GM19452 (cell line): ENCODE measurements around the gene IPO13.
A peak's percentile ranks its signal among the peaks of the same experiment; 100 is the strongest.

Experiments
- ATAC-seq: cut with Tn5 transposase; IDR thresholded peaks from one replicate; pipeline ENCODE4 v1.9.1; 2021; ENCODE audit not compliant: unreplicated experiment

IPO13 gene

DNA sequence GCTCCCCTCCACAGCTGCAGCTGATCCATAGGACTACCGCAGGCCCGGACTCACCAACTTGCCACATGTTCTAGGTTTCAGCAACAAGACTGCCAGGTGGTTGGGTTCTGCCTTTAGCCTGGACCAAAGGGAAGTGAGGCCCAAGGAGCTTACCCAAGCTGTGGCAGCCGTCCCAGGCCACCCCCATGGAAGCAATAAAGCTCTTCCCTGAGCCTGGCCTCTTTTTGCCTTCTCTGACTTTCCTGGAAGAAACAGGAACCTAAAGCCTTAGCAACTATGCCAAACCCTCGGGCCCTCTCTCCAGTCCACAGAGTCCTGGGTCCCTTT is 15.8 kb upstream of the IPO13 start:
- no peak for ATAC-seq

DNA sequence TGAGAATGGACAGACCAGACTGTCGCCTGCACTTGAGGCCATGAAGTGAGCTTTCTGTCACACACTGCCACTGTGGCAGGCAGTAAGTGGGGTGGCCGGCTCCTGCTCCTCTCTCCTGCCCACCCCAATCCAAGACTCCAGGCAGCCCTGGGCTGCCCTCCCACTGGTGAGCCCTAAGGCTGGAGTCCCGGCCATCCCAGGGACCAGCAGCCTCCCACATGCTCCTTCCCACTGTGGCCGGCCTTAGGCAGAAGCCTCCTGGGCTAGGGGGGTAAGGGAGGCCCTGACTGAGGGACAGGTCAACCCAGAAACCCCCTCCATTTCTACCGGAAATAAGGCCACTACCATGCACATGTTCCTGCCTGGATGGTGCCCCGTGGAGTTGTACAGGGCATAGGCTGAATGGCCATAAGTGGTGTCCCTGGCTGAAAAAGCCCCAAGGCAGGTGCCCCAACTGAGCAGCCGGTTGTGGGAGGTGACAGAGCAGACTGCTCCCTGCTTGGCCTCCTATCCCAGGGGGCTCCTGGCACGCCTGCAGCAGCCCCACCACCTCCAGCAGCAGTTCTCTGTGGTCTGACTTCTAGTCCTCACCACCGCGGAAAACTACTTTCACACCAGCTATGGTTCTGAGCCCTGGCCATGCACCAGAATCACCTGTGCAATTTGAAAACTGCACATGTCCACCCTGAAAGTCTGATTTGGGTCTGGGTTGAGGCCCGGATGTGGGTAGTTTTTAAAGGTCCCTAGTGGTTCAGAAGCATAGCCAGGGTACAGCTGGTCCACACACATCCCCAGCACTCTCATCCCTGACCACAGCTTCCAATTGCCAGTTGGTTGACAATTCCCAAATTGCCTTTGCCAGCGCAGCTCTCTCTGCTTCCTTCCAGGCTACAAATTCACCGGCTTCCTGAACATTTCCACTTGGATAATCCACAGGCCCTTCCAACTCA is 14.8 kb upstream of the IPO13 start:
- no peak for ATAC-seq

DNA sequence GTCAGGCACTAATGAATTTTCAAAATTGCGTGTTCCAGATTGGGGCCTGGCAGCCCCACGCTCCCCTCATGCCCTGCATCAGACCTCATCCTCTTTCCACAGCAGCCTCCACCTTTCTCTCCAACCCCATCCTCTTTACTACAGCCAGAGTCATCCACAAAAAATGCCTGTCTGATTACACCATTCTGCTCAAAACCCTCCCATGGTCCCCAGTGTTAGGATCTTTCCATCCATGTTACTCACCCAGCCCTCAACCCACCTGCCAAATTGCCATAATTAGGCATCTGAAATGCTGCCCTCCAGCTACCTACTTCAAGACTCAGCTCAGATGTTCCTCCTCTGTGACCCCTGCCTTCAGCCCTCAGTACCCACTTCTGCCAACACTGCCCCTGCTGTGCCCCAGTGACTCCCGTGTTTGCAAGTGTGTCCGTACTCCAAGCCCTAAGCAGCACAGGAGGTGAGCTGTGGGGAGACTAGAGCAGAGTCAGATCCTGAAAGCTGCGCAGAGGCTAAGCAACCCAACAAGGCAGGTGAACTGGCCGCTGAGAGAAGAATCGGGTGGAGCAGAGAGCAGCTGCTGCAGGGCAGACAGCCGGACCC is 13.9 kb upstream of the IPO13 start:
- ATAC-seq: no peak

DNA sequence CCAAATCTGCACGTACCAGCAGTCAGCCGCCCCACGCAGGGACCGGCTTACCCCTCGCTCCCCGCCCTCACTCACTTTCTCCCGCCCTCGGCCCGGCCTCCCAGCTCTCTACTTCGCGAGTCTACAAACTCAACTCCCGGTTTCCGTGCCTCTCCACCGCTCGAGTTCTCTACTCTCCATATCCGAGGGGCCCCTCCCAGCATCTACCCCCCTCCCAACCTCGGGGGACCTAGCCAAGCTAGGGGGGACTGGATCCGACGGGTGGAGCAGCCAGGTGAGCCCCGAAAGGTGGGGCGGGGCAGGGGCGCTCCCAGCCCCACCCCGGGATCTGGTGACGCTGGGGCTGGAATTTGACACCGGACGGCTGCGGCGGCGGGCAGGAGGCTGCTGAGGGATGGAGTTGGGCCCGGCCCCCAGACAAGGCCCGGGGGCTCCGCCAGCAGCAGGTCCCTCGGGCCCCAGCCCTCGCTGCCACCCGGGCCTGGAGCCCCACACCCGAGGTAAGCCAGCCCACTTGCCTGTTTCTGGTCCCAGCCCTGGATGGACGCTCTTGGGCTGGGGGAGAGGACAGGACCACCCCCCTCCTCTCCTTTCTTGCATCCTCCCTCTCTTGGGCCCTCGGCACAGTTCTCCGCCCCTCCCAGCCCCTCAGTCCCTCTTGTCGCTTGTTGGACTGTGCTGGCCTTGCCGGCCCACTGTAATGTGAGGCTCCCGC is 13.2 kb upstream of the IPO13 start, which contains the start of gene ARTN:
Gene ARTN (plus strand): TSS at position 416 of the 715 bp plus-strand sequence. CDS start 1,856 bp downstream, outside the sequence.
- no peak for ATAC-seq

DNA sequence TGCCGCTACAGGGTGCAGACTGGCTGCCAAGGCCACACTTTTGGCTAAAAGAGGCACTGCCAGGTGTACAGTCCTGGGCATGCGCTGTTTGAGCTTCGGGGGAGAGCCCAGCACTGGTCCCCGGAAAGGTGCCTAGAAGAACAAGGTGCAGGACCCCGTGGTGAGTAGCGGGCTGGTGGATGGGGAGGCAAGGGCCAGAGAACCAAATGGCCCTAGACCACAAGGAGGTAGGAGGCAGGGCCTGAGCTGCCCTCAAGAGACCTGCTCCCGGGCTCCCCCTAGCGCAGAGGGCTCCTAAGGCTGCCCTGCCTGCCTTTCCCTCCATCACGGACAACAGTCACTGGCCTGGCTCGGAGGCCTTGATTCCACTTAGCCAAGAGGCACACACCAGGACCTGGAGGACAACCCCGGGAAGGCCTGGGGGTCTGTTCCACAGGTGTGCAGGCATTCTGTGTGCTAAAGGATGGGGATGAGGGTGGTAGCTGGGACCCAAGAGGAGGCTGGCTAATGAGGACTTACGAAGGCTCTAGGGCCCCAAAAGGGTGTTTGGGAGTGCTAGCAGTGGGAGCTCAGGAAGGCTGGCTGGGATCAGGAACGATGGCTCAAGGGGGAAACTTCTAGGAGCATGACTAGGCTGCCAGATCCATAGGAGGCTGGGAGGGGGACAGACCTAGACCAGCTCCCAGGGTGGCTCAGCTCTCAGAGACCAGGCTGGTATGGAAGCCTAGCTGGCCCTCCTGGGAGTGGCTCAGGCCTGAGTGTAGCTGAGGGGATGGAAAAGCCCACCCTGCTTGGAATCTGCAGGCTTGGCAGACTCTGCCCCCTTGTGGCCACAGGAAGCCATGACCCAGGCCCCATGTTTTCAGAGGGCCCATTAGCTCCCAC is 12.4 kb upstream of the IPO13 start:
- ATAC-seq: no peak

DNA sequence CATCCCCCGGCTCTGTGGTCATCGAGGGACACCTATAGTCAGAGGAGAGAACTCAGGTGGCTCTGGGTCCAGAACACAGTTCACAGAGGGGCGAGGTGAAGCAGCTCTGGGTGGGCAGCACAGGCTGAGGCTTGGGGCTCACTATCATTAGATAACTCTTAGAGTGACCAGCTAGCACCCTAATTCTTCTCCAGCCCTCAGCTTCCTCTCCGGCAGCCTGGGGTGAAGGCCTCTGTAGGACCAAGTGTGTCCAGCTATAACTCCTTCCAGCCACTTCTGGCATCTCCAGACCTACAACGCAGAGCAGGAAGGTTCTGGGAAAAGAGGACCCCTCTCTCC is 11.8 kb upstream of the IPO13 start:
- no peak for ATAC-seq

DNA sequence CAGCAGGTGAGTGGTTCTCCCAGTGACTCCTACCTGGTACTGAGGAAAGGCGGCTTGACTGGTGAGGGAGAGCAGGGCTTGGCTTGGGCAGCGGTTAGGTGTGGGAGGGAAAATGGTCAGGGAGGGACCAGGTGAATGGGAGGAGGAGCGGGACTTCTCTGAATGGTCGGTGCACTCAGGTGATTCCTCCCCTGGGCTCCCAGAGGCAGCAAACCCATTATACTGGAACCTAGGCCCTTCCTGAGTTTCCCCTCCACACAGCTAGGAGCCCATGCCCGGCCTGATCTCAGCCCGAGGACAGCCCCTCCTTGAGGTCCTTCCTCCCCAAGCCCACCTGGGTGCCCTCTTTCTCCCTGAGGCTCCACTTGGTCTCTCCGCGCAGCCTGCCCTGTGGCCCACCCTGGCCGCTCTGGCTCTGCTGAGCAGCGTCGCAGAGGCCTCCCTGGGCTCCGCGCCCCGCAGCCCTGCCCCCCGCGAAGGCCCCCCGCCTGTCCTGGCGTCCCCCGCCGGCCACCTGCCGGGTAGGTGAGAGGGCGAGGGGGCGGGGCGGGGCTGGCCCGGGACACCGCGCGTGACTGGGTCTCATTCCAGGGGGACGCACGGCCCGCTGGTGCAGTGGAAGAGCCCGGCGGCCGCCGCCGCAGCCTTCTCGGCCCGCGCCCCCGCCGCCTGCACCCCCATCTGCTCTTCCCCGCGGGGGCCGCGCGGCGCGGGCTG is 10.9 kb upstream of the IPO13 start:
- no peak for ATAC-seq

DNA sequence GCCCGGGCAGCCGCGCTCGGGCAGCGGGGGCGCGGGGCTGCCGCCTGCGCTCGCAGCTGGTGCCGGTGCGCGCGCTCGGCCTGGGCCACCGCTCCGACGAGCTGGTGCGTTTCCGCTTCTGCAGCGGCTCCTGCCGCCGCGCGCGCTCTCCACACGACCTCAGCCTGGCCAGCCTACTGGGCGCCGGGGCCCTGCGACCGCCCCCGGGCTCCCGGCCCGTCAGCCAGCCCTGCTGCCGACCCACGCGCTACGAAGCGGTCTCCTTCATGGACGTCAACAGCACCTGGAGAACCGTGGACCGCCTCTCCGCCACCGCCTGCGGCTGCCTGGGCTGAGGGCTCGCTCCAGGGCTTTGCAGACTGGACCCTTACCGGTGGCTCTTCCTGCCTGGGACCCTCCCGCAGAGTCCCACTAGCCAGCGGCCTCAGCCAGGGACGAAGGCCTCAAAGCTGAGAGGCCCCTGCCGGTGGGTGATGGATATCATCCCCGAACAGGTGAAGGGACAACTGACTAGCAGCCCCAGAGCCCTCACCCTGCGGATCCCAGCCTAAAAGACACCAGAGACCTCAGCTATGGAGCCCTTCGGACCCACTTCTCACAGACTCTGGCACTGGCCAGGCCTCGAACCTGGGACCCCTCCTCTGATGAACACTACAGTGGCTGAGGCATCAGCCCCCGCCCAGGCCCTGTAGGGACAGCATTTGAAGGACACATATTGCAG is 10.2 kb upstream of the IPO13 start:
- ATAC-seq: no peak

DNA sequence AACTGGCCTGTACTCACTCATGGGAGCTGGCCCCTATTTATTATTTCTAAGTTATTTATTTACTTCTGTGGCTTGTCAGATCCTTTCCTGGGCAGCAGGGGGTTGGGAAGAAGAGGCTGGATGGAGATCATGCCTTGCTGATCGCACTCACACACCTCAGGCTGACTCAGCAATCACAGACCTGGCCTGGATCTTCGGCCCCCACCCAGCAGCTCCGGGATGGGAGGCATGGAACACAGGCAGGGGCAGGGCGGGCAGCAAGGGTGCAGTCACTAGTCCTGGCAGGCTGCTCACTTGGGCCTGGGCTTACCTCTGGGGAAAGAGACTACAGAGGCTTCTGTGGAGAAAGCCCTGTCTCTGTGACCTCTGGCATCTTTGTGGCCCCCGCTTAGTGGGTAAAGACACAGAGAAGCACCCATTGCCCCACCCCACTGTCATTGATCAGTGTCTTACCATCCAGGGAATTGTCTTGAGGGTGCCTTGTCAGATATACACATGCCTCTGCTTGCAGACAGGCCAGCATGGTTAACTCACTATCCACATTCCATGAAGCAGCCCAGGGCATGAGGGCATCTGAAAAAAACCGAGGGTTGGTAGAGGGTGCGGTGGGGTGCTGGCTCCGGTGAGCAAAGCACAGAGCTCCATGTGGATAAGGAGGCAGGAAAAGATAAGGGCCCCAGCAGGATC is 9.4 kb upstream of the IPO13 start:
- no peak for ATAC-seq

DNA sequence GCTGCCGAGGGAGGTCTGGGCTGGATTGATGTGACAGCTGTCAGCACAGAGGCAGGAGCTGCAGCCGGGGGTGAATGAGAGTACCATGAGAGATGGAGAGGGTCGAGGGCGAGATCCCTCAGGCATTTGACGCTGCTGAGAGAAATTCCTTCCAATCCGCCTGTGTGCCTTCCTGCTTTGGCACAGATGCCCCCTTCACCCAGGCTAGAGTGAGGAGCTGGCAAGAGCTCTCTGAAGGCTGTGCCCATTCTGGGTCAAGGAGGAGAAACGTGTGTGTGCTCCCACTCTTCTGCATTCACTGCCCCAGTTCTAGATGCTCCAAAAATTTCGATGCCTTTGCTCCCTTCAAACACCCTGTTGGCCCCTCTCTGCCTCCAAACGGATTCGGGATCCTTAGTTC is 8.4 kb upstream of the IPO13 start:
- no peak for ATAC-seq

DNA sequence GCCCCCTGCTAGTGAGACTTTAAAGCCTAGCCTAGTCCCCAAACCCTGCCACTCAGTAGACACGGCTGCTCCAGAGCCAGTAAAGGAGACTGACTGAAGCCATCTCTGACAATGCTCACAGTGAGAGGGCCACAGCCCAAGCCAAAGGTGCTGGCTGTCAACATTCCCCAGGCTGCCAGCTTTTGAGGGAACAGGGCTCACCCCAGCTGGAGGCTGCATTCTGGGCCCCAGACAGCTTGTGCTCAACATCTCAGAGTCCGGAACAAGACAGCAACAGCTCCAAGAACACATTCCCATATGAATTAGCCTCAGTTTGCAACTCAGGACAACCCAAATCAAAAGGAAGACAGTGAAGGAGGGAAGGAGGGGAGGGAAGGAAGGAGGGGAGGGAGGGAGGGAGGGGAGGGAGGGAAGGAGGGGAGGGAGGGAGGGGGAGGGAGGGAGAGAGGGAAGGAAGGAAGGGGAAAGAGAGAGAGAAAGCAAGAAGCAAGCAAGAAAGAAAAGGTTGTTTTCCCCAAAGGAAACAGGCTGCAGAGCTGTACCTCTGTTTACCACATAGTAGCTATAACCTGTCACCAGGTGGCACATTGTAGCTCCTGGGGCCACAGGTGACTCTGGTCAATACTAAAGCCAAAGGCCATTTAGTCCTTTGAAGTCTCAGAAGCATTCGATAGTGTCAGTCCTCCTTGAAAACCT is 7.7 kb upstream of the IPO13 start:
- no peak for ATAC-seq

DNA sequence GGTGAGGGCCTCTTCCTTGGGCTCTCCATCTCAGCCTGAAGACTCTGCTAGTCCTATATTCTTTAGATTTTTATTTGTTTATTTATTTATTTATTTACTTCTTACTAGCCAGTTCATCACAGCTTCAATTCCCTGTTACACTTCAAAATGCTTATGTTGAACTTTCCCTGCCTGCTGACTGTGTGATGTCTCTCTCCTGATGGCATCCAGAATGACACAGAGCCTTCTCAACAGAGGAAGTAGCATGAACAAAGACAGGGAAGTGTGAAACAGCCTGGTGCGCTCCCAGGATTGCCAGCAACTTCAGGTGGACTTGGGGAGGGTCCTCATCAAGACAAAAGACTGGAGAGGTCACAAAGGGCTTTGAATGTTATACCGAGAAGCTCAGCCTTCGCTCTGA is 4.3 kb upstream of the IPO13 start:
- ATAC-seq: no peak

DNA sequence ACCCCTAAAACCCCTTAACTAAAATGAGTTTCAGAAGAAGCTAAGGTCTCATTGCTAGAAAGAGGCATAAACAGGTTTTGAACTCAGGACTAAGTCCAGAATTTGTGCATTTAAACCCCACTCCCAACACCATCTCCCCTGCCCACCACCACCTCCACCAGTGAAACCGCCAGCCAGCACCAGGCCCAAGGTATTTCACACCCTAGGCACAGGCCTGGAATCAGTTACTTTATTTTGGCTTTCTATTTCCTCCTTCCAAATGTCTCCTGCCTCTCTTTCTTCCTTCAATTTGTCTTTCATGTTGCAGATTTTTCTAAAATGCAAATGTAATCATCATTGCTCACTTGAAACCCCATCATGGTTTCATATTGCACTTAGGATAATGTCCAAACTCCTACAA is 1.9 kb upstream of the IPO13 start:
- ATAC-seq: no peak

DNA sequence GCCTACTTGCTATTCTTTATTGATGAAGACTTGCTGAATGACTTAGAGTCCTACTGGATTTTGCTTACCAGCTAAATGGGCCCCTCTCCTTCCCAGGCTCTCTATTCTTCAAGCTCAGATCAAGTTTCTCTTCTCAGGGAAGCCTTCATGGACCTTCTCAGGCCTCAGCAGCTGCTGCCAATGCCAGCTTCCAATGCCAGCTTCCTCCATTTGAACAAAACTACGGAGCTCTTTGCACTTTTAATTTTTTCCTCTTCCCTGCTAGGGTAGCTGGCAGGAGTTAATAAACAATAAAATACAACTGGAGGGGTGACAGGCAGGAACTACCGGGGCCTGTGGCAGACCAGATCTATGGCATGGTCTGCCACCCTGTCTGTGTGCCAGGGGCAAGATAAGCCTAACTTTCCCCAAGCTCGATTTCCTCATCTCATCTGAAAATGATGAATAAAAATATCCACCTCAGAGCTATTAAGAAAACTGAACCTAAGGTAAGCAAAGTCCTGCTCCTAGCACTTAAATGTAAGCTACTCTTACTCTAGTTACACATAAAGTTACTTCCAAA is 995 bp upstream of the IPO13 start:
- ATAC-seq: no peak

DNA sequence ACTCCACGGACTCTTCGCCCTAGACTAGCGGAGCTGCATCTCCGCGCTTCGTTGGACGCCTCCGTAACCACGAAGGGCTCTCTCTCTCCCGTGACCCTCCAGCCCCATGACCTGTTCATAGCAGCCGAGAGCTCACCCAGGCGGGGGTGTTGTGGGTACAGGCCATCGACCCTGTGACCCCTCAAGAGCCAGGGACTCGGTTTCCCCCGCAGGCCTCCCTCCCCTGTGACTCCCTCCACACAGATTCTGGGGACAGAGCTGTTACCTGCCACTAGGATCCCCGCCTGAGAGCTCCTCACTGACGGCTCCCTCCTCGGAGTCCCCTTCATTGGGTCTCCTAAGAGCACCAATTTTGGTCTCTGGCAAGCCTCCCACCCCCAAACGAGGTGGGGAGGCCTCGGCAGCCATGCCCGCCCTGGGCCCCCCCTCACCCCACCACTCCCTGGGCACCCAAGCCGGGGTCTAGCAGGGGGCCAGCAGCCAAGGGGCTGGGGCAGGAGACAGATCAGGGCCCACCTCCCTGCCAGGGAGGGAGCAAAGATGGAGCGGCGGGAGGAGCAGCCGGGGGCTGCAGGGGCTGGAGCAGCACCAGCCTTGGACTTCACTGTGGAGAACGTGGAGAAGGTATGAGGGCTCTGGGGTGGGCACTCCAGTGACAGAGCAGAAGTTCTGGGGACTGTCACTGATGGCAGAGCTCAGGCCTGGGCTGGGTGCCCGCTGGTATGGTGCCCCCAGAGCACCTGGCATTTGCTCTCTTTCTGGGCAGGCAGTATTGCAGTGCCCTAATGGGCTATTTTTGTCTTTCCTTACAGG is 517 bp downstream of the IPO13 start:
- ATAC-seq: peak; percentile 20

DNA sequence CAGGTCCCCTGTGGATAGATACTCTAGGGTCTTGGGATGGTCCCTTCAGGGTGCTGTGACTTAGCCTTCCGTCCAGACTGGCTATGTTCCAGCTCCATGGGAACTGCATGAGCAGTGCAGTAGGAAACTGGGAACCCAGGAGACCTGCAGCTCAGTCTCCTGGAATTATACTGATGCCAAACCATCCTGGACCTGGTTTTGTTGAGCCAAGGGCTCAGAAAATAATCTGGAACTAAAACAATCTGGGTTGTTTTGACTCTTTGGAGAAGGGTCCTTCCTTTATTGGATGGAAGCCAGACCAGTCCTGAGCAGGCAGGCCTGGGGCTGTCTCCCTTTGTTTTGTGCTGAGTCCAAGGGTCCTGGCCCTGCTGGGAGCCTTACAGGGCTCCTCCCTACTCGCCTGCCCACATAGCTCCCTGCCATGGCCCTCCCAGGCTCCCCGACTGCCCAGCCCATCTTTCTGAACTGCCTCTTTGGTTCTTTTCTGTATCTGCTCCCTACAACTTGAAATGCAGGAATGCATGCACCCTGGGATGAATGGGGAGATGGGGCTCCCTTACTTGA is 1.2 kb downstream of the IPO13 start:
- ATAC-seq: no peak

DNA sequence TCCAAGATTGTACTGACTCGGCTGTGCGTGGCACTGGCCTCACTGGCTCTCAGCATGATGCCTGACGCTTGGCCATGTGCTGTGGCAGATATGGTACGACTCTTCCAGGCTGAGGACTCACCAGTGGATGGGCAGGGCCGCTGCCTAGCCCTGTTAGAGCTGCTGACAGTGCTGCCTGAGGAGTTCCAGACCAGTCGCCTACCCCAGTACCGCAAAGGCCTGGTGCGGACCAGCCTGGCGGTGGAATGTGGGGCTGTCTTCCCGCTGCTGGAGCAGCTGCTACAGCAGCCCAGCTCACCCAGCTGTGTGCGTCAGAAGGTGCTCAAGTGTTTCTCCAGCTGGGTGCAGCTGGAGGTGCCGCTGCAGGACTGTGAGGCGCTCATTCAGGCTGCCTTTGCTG is 2.9 kb downstream of the IPO13 start:
- ATAC-seq: no peak
